ENCODE data around the gene RASSF4.
A peak's percentile ranks its signal among the peaks of the same experiment; 100 is the strongest.

The RASSF4 gene, protein sequence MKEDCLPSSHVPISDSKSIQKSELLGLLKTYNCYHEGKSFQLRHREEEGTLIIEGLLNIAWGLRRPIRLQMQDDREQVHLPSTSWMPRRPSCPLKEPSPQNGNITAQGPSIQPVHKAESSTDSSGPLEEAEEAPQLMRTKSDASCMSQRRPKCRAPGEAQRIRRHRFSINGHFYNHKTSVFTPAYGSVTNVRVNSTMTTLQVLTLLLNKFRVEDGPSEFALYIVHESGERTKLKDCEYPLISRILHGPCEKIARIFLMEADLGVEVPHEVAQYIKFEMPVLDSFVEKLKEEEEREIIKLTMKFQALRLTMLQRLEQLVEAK

DNA sequence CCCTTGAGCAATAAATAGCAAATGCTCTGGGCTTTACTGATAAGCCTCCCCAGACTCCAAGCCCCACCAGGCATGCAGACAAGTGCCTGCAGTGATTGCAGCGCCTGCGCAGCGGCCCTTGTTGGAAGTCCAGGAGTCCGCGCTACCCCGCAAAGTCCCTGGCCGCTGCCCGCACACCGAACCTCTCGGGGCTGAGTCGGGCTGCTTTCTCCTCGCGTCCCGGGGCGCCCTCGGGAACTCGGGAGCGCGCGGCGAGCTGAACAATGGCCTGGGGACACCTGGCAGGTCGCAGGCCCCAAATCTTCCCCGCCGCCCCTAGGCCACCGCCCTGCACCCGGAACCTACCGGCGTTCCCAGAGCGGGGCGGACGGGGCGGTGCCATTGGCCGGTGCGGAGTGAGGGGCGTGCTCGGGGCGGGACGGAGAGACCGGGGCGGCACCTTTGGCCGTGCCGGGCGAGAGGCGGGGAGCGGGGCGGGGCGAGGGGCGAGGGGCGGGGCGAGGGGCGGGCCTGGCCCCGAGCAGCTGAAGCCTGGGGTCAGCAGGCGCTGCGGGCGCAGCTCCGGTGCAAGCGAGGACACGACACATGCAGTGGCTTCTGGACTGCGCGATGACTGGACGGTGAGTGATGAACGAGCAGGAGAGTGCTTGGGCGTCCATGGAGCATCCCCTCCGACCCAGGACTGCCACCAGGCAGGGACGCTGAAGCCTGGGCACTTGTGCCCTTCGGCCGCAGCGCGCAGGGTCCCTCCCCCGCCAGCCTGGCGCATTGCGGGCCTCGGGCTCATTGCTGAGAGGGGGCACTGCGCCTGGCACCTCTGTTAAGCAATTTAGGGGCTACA lies at the start of gene RASSF4:
RASSF4 (plus strand) TSS at position 556 of the 841 bp plus-strand sequence. CDS start 10,401 bp downstream, outside the sequence.
- DNase-seq = peak; percentile 70

- no peak for DNase-seq
These were observed 49.7 kb upstream of the RASSF4 start for GRCh38 chr10:44909910-44910309.

DNA sequence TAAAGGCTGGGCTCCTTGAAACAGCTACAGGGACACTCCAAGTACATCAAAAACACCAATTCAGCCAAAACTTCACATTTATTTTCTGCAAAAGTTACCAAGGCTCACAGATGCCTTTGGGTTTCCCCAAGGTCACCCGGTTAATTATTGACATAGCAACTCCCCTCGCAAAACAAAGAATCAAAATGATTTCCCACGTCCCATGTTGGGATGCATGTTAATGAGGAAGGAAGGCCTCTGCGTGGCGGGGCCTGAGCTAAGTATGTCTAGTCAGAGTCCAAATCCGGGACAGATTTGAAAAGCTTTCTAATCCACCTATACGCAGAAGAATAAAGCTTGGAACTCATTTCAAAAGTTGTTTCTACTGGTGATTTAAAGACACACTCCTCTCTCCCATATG lies 49.0 kb upstream of the RASSF4 start:
- DNase-seq = no peak

DNA sequence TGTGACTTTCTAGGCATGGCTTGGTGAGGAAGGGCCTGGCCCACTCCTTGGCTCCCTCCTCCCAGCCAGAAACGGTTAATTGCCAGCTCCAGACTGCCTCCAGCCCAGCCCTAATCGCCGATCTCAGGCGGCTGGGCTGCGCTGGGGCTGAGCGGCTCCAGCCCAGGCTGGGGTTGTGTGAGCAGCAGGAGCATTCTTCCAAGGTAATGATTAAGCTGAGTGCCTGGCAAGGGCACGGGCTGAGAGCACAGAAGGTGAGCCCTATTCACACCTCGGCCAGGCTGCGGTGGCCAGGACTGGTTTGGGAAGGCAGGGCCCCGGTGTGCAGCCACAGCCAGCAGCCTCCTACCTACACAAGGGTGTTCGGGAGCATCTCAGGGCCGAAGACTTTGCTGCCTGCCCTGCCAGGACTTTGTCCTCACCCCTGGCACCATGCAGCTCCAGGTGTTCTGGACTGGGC lies 48.5 kb upstream of the RASSF4 start, which contains the start of gene TMEM72:
TMEM72 (plus strand) TSS at position 257 of the 460 bp plus-strand sequence; CDS start at position 433, 176 bp downstream.
- DNase-seq = no peak

DNA sequence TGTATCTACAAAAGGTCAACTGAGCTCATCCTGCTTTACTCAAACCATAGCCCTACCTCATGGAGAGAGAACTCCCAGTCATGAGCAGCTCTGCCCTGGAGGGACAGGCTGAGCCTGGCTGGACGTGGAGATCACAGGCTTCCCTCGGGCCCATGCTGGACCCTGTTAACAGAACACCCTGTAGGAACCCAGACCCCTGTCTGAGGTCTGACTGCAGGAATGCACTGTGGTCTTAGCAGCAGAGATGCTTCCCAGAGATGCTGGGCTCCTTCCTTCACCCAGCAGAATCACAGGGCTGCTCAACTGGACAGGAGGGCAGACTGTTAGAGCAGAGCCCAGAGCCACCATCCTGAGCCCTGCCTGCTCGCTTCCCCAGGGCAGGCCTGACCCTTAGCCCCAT lies 47.7 kb upstream of the RASSF4 start:
- DNase-seq = no peak

GRCh38 chr10:44913350-44914081 lies 46.1 kb upstream of the RASSF4 start:
- DNase-seq = peak; percentile 87

DNA sequence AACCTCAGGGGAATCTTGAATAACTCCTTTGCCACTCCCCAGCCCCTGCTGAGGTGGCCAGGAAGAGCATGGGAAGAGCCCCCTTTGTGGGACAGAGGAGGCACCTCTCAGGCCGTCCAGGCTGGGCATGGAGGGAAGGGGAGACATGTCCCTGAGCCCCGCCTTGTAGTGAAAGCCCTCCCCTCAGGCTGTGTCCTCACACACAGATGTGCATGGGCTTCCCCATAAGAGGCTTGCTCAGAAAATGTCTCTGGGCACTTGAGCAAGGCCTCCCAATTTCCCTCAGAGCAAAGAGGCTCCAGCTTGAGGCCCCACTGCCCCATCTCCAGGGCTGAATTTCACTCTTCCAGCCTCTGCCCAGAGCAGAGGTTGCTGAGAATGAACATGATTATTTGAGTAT lies 44.7 kb upstream of the RASSF4 start:
- no peak for DNase-seq

DNA sequence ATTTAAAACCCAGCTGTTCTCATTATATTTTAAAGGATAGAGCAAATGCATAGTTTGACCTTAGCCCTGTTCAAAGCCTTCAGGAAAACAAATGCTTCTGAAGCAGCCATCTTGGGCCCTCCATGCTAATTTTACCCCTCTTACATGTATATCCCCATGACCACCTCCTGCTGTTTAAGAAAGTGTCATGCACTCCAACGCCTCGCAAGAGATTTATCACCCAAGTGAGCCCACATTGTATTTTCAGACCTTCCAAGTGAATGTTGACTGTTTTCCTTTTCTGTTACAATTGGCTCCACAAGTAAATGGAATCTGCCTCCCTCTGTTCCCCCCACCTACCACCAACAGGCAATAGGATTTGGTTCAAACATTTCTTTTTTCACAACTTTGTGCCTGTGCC lies 43.2 kb upstream of the RASSF4 start:
- DNase-seq = no peak

GRCh38 chr10:44917848-44918247 lies 41.8 kb upstream of the RASSF4 start:
- DNase-seq = no peak

GRCh38 chr10:44920252-44920651 lies 39.4 kb upstream of the RASSF4 start:
- no peak for DNase-seq

DNA sequence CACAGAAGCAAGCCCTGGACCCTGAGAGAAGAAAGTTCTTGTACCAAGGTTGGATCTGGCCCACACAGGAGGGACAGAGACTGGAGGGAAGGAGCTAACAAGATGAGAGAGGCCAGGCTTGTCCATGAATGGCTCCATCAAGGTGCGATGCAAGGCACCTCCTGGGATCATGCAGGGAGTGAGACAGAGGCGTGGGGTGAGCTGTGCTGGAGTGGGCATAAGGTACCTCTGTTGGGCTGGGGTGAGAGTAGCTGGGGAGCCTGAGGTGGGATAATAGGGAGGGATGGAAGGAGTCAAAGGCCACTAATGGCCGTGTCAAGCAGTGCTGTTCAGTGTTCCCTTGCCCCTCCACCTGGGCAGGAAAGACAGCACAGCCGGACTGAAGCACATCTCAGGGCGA lies 38.5 kb upstream of the RASSF4 start:
- no peak for DNase-seq

DNA sequence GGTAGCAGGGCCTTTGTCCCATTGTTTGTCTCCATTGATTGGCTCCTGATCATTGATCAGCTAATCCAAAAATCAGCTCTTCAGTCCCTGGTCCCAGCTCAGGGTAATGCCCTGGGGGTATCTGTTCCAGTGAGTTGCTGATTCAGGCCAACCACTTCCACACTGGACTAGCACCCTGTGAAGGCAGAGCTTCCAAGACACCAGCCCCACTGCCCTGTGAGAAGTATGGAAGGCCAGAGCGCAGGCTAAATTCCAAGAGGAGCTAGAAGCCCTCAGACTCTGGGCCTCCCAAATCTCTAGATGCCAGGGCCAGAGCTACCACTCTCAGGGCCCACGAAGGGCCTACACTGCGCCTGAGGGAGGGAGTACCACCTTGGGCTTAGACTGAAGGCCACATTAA lies 38.1 kb upstream of the RASSF4 start:
- no peak for DNase-seq

DNA sequence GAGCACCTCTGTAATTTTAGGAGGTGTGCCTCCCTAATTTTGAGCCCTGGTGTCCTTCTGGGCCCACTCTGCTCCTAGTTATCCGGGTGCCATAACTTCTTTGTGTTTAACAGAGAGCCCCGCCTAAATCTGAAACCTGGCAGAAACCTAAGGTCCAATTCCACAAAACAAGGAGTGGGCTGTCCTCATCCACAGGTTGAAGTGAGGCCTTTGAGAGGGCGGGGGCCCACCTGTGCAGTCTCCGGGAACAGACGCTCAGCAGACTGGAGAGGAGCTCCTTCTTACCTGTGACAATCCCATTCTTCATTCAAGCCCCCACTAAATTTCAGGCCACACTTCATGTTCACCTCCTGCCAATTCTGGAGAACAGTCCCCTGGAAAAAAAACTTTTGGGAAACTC lies 37.6 kb upstream of the RASSF4 start:
- DNase-seq = no peak

- no peak for DNase-seq
These were observed 36.6 kb upstream of the RASSF4 start for GRCh38 chr10:44922796-44923545.

- no peak for DNase-seq
These were observed 36.0 kb upstream of the RASSF4 start for GRCh38 chr10:44923611-44924010.

DNA sequence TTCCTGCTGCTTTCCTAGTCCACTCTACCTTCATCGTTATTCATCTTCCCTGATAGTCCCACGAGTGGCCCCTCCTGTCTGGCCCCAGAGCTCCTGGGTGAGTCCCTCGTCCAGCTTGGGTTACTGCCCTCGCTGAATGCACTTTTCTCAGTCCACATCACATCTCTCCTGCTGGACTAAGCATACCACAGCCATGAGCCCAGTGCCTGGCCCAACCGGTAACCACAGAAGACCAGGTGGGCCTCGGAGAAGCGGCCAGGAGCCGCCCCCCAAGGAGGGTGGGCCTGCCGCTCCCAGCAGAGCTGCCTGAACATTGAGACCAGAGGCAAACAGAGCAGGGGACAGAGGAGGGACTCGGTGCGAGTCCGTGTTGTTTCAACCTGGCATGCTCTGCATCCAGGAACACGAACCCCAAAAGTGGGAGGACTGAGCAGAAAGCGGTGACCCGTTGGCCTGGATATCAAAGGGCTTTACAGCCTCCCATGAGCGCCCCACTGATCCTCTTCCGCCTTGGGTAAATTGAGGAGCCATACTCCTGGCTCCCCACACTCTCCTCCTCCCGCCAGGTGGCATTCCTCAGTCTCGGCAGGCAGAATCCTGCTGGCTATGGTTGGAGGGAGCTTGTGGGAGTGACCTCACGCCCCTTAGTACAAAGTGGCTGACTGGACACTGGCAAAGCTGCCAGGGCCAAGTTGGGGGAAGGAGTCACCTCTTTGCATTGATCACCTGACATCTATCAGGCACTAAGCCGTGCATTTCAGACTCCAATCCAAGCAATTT lies 35.2 kb upstream of the RASSF4 start:
- no peak for DNase-seq

GRCh38 chr10:44925224-44925623 lies 34.4 kb upstream of the RASSF4 start:
- no peak for DNase-seq

DNA sequence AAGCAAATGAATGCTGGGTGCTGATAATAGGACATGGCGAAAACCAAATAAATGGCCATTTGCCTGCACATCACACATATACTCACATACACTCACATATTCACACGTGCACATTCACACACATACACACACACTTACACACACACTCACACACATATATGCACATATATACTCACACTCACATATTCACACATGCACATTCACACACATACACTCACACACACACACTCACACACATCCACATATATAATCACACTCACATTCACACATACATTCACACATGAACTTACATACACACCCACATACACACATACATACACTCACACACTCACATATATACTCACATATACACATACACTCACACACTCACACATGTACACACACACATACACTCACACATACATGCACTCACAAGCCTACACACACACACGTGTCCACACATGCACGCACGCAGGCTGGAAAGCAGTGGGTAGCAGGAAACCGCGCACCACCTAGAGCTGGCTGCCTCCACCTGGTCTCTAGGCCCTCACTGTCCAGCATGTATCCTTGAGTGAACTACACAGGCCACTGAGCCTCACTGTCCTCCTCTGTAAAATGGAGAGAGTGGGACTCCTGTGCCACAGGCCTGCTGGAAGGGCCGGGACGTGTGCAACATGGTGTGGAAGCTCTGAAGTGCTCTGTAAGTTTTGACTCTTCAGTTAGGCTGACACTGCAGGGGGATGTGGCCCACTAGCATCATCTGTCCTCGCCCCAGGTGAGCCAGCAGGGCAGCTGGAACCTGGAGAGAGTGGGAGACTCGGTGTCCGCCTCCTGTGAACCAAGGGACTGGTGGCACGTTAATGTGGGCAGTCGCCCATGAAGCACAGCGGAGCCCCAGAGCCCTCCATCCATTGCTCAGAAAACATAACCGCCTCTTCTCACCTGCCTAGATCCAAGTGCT lies 33.5 kb upstream of the RASSF4 start:
- no peak for DNase-seq

DNA sequence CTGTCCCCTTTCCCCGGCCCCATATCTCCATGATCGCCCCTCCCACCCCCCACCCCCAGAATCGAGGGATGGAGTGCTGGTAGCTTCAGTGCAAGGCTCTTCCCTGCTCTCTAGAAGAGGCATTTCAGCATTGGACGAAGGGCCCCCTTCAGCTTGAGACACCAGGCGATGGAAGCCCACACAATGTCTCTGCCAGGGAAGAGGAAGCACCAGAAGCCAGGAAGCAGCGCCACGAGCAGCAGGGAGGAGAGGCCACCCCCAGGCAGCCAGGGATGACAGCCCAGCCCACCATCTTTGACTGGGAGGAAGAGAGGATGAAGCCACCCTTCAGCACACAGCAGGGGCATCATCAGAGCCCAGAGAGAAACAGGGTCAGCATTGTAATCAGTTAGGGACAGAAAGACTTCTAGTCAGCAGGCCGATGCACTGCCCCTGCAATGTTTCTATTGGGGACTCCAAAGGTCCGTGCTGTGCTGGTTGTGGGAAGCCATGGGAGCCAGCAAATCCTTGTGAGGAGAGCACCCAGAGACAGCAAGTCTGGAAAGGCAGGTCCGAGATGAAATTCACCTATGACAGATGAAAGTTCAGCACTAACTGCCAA lies 32.8 kb upstream of the RASSF4 start:
- DNase-seq = no peak

DNA sequence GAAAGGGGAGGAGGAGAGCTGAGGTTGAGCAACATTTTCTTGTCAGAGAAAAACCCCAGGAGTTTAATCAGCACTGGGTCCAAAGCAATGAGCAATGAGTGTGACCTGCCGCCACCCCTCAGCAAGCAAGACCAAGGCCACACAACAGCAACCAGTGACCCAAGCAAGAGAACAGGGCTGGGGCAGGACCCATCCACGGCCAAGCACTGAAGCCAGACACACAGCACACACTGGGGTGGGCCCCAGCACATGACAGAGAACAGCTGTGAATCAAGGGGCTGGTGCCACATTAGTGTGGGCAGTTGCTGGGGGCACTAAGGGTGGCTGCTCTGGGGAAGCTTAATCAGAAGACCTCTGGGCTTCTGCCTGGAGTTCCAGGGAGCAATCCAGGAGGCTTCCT lies 32.2 kb upstream of the RASSF4 start:
- peak; percentile 52 for DNase-seq
